ENCODE data around the gene PCSK4. TPM values are rescaled to one million over a fixed set of nuclear protein-coding genes. Genes with fewer than 3 reads are reported as not detected.

The PCSK4 gene
- total RNA-seq, 1 experiment from 2014 or later = 9.9 TPM

GRCh38 chr19:1514295-1514661 is 24.1 kb upstream of the PCSK4 start:
- Histone ChIP-seq H3K9me3 (ENCODE audit: control insufficient read depth, insufficient read depth, low read depth, low read length) (no peaks in the 10 kb centered on the region), H3K27ac (ENCODE audit: low read length) (no peak overlapping the region), H3K36me3 (ENCODE audit: control insufficient read depth, insufficient read depth, low read length) (peaks cover 2% of the 10 kb centered on the region; the same call in 1 of the 2 replicates), H3K27me3 (ENCODE audit: control insufficient read depth, insufficient read depth, low read length) (no peaks in the 10 kb centered on the region), H3K4me1 (ENCODE audit: control insufficient read depth, insufficient read depth, low read length) (no peaks in the 10 kb centered on the region), H3K4me3 (ENCODE audit: low read depth in 2 of 2, low read length in 2 of 2) (no peak overlapping the region)
- POLR2A ChIA-PET = interaction anchor here (0.7 kb wide), 1 partner anchor 71 kb away, joined by 6 read pairs; no protein-coding TSS in a partner anchor
- no TSS peak for BruUV-seq (replicated peaks)
- CTCF ChIA-PET = no interaction called here
- intact Hi-C loops (cut with micrococcal nuclease; ENCODE audit: unreplicated experiment) (no loop called here), in situ Hi-C loops (cut with HindIII; ENCODE audit: low pct_unique_long_range_greater_than_20kb, low sequenced_read_pairs) (no loop called here)
- TF ChIP-seq REST (IDR thresholded peaks at IDR 0.05; ENCODE audit: insufficient read depth in 1 of 2, low read depth in 2 of 2, low read length in 1 of 2) (no peak), TCF7L2 (IDR thresholded peaks at IDR 0.05; ENCODE audit: low read depth, low read length) (no peak), SIN3A (IDR thresholded peaks at IDR 0.05; ENCODE audit: borderline replicate concordance, insufficient read depth, low read depth, low read length) (no peak), CTCF (IDR thresholded peaks at IDR 0.05) (no peak), POLR2AphosphoS5 (IDR thresholded peaks at IDR 0.05; ENCODE audit: low read depth, low read length) (no peak)
- no peak for DNase-seq (ENCODE audit: low read depth, low spot score)
- no peak for ATAC-seq

- Histone ChIP-seq H3K9me3 (ENCODE audit: control insufficient read depth, insufficient read depth, low read depth, low read length) (no peaks in the 10 kb centered on the region), H3K4me1 (ENCODE audit: control insufficient read depth, insufficient read depth, low read length) (no peaks in the 10 kb centered on the region), H3K4me3 (ENCODE audit: low read depth in 2 of 2, low read length in 2 of 2) (peak overlapping the region; percentile 54 to 63), H3K27ac (ENCODE audit: low read length) (no peak overlapping the region), H3K27me3 (ENCODE audit: control insufficient read depth, insufficient read depth, low read length) (no peaks in the 10 kb centered on the region), H3K36me3 (ENCODE audit: control insufficient read depth, insufficient read depth, low read length) (peaks cover 2% of the 10 kb centered on the region; the same call in 1 of the 2 replicates)
- no TSS peak for BruUV-seq (replicated peaks)
- DNase-seq (ENCODE audit: low read depth, low spot score) (no peak), ATAC-seq (peak; percentile 73)
- intact Hi-C loops (cut with micrococcal nuclease; ENCODE audit: unreplicated experiment) = no loop called here
- CTCF ChIA-PET = no interaction called here
- in situ Hi-C loops (cut with HindIII; ENCODE audit: low pct_unique_long_range_greater_than_20kb, low sequenced_read_pairs) = no loop called here
- POLR2A ChIA-PET = no interaction called here
- no peak for TF ChIP-seq TCF7L2 (IDR thresholded peaks at IDR 0.05; ENCODE audit: low read depth, low read length)
- no peak for TF ChIP-seq SIN3A (IDR thresholded peaks at IDR 0.05; ENCODE audit: borderline replicate concordance, insufficient read depth, low read depth, low read length)
- TF ChIP-seq CTCF (IDR thresholded peaks at IDR 0.05) = peak; percentile 88
- no peak for TF ChIP-seq POLR2AphosphoS5 (IDR thresholded peaks at IDR 0.05; ENCODE audit: low read depth, low read length)
- TF ChIP-seq REST (IDR thresholded peaks at IDR 0.05; ENCODE audit: insufficient read depth in 1 of 2, low read depth in 2 of 2, low read length in 1 of 2) = no peak
Measured at GRCh38 chr19:1513499-1514294, 23.5 kb upstream of the PCSK4 start.

Data from Panc1 (cell line).